HepG2 (cell line): Measurements from ENCODE around the gene NAPB. TPM values are rescaled to one million over a fixed set of nuclear protein-coding genes. Genes with fewer than 3 reads are reported as not detected.

Source experiments
- CBFB ChIP-seq: sonication (generic); formaldehyde crosslinking; IDR thresholded peaks from 2 replicates; pipeline ENCODE4 v1.4.0; 2020; ENCODE audit warnings: missing genetic modification reagents
- GPN1 ChIP-seq: sonication (generic); formaldehyde crosslinking; IDR thresholded peaks from 2 replicates; pipeline ENCODE4 v1.5.1; 2020; ENCODE audit warnings: missing genetic modification reagents, borderline replicate concordance
- HCFC1 ChIP-seq: fragments of 150-350 bp; IDR thresholded peaks from 2 replicates; pipeline ENCODE4 v1.6.1; 2014; ENCODE audit warnings: low read depth, low read length
- HDAC6 ChIP-seq: fragments of 200-600 bp; sonication (generic); IDR thresholded peaks from 2 replicates; pipeline ENCODE4 v1.7.0; 2017; ENCODE audit warnings: mild to moderate bottlenecking, antibody characterized with exemption, low read length, low read depth
- NPAS2 ChIP-seq: sonication (generic); formaldehyde crosslinking; IDR thresholded peaks from 2 replicates; pipeline ENCODE4 v1.8.0; 2022; ENCODE audit warnings: mild to moderate bottlenecking, missing genetic modification reagents, borderline replicate concordance
- PCBP2 ChIP-seq: fragments of 200-400 bp; formaldehyde crosslinking; optimal IDR thresholded peaks from 2 replicates; pipeline ENCODE3; 2018; ENCODE audit warnings: low read length, low read depth; ENCODE audit not compliant: poor library complexity, severe bottlenecking
- SMAD1 ChIP-seq: sonication (generic); formaldehyde crosslinking; IDR thresholded peaks from 2 replicates; pipeline ENCODE4 v1.4.0; 2020; ENCODE audit warnings: missing genetic modification reagents, low read depth, mild to moderate bottlenecking, borderline replicate concordance
- ZNF121 ChIP-seq: sonication (generic); formaldehyde crosslinking; IDR thresholded peaks from 2 replicates; pipeline ENCODE4 v1.5.0; 2020; ENCODE audit warnings: mild to moderate bottlenecking, missing genetic modification reagents
- ZNF160 ChIP-seq: sonication (generic); formaldehyde crosslinking; IDR thresholded peaks from 2 replicates; pipeline ENCODE4 v1.8.0; 2022; ENCODE audit warnings: mild to moderate bottlenecking, inconsistent platforms, missing genetic modification reagents
- polyA plus RNA-seq, 8 experiments: library from polyadenylated mRNA; depleted of rRNA in 3 of 8; stranded (reverse) in 7 of 8; unstranded in 1 of 8; fragments of >200 nt; fragmentation: Illumina TruSeq in 4 of 8; extraction: Trizol in 4 of 8; gene quantifications; 2 replicates each; pipeline versions ENCODE4 v1.2.1 to v1.2.3, GENCODE V29; 2011 to 2016; ENCODE audit warnings: low read depth in 4 of 8, missing spikeins in 1 of 8, mixed read lengths in 1 of 8; ENCODE audit not compliant: insufficient read depth in 1 of 8
- total RNA-seq, 5 experiments: library from RNA; depleted of rRNA; stranded (reverse); fragments of >200 nt; fragmentation: Illumina TruSeq; extraction: Trizol; gene quantifications; 2 replicates each; pipeline ENCODE4 v1.2.3, GENCODE V29; 2016; ENCODE audit warnings: low read depth in 1 of 5
- TF ChIP-seq, protein P1 (sequence below), 2 experiments: sonication (generic) in 1 of 2; formaldehyde crosslinking in 1 of 2; IDR thresholded peaks; 2 replicates each; pipeline versions ENCODE4 v1.6.1 to v1.9.0; 2014 to 2022; ENCODE audit warnings: antibody characterized with exemption in 1 of 2, borderline replicate concordance in 1 of 2, inconsistent platforms in 1 of 2, low read depth in 1 of 2, missing genetic modification reagents in 1 of 2
- TF ChIP-seq, protein P2 (sequence below): sonication (generic); formaldehyde crosslinking; IDR thresholded peaks from 2 replicates; pipeline ENCODE4 v1.4.0; 2020; ENCODE audit warnings: missing genetic modification reagents, borderline replicate concordance
- TF ChIP-seq, protein P3 (sequence below): sonication (generic); formaldehyde crosslinking; IDR thresholded peaks from 2 replicates; pipeline ENCODE4 v1.5.0; 2020; ENCODE audit warnings: mild to moderate bottlenecking, missing genetic modification reagents
- TF ChIP-seq, protein P4 (sequence below): sonication (generic); formaldehyde crosslinking; IDR thresholded peaks from 2 replicates; pipeline ENCODE4 v1.5.1; 2020; ENCODE audit warnings: missing genetic modification reagents, mild to moderate bottlenecking, borderline replicate concordance

Gene NAPB
- total and polyA plus RNA-seq, 2 of the 13 experiments (the other 11 are each of a cell fraction or from before 2014, with no cell fraction given), result 15.2 to 16.1 TPM

DNA sequence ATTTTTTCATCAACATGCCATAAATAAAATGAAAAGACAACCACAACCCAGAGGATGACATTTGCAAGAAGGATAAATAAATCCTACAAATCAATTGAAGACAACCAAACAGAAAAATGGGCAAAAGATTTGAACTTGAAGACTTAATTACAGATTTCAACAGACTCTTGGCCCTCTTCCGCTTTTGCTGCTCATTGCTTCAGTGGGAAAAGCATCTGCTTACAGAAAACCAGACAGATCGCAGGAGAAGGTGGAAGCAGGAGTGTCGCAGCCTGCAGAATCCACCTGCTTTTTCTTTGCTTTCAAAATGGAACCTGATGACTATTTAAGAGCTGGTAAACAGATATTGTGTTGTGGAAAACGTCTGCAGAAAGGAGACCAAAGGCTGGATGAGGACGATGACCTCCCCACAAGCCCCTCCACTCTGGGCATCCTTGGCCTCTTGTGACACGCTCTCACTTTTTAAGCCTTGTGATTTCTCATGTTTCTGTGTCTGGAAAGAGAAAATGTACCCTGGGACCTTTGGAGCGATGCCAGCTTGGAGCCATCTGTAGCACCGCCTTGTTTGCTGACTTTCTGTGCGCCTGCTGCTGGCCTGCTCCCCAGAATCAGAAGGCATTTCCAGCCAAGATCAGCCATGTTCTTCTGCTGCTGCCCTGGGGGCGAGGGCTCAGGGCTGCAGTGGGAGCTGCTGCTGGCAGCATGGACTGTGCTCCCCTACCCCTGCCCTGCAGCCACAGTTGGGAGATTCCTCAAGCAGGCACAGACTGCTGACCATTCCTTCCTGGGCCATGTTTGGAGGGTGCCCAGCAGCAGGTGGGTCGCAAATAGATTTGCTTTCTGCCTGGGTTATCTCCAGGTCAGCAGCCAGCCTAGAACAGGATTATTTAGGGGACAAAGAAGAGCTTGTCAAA is 14.6 kb upstream of the NAPB start (continued):
- TF ChIP-seq, protein P1, sequence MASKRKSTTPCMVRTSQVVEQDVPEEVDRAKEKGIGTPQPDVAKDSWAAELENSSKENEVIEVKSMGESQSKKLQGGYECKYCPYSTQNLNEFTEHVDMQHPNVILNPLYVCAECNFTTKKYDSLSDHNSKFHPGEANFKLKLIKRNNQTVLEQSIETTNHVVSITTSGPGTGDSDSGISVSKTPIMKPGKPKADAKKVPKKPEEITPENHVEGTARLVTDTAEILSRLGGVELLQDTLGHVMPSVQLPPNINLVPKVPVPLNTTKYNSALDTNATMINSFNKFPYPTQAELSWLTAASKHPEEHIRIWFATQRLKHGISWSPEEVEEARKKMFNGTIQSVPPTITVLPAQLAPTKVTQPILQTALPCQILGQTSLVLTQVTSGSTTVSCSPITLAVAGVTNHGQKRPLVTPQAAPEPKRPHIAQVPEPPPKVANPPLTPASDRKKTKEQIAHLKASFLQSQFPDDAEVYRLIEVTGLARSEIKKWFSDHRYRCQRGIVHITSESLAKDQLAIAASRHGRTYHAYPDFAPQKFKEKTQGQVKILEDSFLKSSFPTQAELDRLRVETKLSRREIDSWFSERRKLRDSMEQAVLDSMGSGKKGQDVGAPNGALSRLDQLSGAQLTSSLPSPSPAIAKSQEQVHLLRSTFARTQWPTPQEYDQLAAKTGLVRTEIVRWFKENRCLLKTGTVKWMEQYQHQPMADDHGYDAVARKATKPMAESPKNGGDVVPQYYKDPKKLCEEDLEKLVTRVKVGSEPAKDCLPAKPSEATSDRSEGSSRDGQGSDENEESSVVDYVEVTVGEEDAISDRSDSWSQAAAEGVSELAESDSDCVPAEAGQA (IDR thresholded peaks at IDR 0.05; ENCODE audit: low read depth), result peak; percentile 32; the same call in 1 of the 2 replicates
- TF ChIP-seq, protein P1 (CRISPR knock-in tag; IDR thresholded peaks at IDR 0.05; ENCODE audit: borderline replicate concordance), result no peak
- no peak for TF ChIP-seq GPN1
- TF ChIP-seq PCBP2, result no peak
- TF ChIP-seq, protein P2, sequence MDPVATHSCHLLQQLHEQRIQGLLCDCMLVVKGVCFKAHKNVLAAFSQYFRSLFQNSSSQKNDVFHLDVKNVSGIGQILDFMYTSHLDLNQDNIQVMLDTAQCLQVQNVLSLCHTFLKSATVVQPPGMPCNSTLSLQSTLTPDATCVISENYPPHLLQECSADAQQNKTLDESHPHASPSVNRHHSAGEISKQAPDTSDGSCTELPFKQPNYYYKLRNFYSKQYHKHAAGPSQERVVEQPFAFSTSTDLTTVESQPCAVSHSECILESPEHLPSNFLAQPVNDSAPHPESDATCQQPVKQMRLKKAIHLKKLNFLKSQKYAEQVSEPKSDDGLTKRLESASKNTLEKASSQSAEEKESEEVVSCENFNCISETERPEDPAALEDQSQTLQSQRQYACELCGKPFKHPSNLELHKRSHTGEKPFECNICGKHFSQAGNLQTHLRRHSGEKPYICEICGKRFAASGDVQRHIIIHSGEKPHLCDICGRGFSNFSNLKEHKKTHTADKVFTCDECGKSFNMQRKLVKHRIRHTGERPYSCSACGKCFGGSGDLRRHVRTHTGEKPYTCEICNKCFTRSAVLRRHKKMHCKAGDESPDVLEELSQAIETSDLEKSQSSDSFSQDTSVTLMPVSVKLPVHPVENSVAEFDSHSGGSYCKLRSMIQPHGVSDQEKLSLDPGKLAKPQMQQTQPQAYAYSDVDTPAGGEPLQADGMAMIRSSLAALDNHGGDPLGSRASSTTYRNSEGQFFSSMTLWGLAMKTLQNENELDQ (CRISPR knock-in tag), result no peak
- TF ChIP-seq ZNF121 (CRISPR knock-in tag), result no peak; the same call in 1 of the 2 replicates
- no peak for TF ChIP-seq CBFB (CRISPR knock-in tag)
- 0 out of 2 replicates have a peak, but pooled peaks have one; percentile 42 for TF ChIP-seq SMAD1 (CRISPR knock-in tag)
- TF ChIP-seq HCFC1, result no peak
- TF ChIP-seq, protein P3, sequence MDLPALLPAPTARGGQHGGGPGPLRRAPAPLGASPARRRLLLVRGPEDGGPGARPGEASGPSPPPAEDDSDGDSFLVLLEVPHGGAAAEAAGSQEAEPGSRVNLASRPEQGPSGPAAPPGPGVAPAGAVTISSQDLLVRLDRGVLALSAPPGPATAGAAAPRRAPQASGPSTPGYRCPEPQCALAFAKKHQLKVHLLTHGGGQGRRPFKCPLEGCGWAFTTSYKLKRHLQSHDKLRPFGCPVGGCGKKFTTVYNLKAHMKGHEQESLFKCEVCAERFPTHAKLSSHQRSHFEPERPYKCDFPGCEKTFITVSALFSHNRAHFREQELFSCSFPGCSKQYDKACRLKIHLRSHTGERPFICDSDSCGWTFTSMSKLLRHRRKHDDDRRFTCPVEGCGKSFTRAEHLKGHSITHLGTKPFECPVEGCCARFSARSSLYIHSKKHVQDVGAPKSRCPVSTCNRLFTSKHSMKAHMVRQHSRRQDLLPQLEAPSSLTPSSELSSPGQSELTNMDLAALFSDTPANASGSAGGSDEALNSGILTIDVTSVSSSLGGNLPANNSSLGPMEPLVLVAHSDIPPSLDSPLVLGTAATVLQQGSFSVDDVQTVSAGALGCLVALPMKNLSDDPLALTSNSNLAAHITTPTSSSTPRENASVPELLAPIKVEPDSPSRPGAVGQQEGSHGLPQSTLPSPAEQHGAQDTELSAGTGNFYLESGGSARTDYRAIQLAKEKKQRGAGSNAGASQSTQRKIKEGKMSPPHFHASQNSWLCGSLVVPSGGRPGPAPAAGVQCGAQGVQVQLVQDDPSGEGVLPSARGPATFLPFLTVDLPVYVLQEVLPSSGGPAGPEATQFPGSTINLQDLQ (CRISPR knock-in tag), result no peak
- no peak for TF ChIP-seq HDAC6
- TF ChIP-seq, protein P4, sequence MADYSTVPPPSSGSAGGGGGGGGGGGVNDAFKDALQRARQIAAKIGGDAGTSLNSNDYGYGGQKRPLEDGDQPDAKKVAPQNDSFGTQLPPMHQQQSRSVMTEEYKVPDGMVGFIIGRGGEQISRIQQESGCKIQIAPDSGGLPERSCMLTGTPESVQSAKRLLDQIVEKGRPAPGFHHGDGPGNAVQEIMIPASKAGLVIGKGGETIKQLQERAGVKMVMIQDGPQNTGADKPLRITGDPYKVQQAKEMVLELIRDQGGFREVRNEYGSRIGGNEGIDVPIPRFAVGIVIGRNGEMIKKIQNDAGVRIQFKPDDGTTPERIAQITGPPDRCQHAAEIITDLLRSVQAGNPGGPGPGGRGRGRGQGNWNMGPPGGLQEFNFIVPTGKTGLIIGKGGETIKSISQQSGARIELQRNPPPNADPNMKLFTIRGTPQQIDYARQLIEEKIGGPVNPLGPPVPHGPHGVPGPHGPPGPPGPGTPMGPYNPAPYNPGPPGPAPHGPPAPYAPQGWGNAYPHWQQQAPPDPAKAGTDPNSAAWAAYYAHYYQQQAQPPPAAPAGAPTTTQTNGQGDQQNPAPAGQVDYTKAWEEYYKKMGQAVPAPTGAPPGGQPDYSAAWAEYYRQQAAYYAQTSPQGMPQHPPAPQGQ (CRISPR knock-in tag), result peak; percentile 67; the same call in 1 of the 2 replicates
- no peak for TF ChIP-seq ZNF160 (CRISPR knock-in tag)
- no peak for TF ChIP-seq NPAS2 (CRISPR knock-in tag)
